Fibroblast of gingiva (primary cell): ENCODE results near the gene TJP2.

Source experiments
- DNase-seq: peaks from one replicate; pipeline ENCODE4 v3.0.0-alpha.2; 2011; ENCODE audit warnings: low read depth

The TJP2 gene

DNA sequence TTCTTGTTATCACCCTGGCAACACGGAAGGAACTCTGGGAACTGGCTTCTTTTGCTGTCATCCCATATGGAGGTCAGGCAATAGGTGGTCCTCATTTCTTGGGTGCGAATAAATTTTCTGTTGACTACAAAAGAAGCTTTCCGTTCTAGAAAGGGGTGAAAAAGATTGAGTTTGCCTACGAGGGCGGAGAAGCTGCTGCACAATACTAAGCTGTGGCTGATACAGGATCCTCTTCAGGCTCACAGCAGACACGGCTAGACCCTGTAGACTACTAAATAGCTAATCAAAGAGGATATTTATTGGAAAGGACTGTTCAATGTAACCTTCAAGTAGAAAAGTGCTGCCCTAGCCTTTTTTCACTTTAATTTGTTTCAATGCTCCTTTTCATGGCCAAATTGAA lies 58.1 kb downstream of the TJP2 start:
- no peak for DNase-seq

DNA sequence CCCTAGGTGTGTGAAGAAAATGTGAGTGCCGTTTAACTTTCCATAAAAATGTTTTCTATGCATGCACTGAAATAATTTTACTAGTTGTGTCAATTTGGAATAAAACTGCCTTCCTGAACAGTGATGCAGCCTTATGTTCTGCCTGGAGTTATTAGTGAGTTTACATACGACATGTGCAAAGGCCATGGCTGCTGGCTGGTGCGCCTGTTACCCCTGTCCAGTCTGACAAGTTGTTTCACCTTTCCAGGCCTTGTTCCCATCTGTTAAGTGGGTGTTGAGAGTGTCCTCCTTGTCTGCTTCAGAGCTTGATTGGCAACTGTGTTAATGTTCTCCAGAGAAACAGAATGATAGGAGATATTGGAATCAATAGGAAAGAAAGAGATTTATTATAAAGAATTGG lies 60.6 kb downstream of the TJP2 start:
- DNase-seq, result no peak

DNA sequence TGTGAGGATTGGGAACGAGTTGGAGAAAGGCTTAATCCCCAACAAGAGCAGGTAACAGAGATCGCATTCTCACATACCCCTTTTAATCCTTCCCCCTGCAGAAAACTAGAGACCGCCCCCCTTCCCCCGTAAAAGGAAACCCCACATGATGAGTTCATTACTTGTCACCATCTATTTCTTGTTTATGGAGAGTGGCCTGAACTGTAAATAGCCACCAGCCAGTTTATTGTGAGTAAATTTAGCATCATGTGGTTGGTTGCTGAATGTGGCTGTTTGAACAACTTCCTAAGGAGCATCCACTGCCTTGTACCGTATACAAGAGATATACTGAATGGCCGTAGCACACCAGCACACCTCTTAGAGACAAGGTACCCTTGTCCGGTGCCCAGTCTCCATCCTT lies 62.1 kb downstream of the TJP2 start:
- no peak for DNase-seq

DNA sequence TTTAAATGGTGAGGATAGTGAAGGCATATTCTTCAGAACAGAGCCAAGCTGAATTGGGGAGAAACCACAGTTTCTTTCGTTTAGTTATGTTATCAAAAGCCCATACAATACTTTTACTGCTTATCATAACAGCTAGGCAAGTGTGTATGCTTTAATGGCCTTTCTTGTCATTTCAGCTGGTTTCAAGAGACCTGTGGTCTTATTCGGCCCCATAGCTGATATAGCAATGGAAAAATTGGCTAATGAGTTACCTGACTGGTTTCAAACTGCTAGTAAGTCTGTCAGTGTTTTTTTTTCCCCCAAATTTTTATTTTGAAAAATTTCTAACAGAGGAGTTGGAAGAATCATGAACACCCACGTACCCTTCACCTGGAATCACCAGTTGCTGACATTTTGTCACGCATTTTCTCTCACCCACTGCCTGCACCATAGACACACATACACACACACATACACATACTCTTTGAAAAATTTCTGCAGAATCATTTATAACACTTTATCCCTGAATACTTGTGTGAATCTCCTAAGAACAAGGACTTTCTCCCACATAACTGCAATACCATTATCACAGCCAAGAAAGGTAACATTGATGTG lies 63.7 kb downstream of the TJP2 start:
- DNase-seq, result no peak

DNA sequence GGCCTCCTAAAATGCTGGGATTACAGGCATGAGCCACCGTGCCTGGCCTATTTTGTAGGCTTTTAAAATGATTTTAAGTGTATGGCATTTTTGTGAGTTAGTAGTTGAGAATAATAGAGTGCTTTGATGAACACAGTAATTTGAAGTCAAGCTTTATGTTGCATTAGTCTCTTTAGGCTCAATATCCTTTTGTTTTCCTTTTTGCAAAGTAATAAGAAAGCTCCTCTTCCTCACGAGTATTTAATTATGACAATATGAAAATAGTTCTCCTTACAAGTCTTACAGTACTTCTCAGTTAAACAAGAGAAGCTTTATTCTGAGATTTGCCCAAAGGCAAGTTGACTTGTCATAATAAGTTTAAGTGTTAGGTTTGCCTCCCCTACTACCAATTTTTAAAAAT lies 69.0 kb downstream of the TJP2 start:
- no peak for DNase-seq

DNA sequence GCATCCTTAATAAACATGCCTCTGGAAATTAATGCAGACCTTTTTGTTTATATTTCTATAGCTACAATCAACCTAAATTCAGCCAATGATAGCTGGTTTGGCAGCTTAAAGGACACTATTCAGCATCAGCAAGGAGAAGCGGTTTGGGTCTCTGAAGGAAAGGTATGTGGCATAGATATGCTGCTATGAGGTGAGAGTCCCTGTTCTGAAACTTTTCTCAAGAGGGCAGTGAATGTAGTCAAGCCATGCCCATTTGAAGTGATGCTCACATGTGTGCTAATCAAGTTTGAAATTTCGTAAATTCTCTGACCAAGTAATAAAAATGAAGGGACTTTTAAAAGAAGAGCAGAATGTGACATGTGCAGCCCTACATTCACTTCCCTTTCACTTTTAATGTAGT lies 72.6 kb downstream of the TJP2 start:
- no peak for DNase-seq

DNA sequence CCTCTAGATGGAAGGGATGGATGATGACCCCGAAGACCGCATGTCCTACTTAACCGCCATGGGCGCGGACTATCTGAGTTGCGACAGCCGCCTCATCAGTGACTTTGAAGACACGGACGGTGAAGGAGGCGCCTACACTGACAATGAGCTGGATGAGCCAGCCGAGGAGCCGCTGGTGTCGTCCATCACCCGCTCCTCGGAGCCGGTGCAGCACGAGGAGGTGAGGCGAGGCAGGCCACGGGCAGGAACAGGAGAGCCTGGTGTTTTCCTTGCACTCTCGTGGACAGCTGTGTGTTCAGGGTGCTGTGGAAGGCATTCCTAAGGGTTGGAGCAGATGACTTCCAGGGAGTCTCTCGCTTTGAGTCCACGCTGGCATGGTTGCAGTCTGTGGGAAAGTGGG lies 73.9 kb downstream of the TJP2 start:
- no peak for DNase-seq

DNA sequence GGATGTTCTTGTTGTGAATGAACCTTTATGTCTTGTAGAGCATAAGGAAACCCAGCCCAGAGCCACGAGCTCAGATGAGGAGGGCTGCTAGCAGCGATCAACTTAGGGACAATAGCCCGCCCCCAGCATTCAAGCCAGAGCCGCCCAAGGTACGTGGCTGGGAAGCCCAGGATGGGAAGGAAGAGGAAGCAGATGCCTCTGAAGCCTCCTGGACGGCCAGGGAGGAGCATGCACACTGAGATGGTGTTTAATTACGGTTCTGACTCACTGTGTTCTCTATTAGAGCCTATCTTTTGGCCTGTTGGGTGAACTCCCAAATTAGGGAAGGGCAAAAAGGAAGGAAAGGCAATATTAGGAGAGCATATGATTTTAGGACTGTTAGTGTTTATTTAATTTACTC lies 75.3 kb downstream of the TJP2 start:
- peak; percentile 4 for DNase-seq

DNA sequence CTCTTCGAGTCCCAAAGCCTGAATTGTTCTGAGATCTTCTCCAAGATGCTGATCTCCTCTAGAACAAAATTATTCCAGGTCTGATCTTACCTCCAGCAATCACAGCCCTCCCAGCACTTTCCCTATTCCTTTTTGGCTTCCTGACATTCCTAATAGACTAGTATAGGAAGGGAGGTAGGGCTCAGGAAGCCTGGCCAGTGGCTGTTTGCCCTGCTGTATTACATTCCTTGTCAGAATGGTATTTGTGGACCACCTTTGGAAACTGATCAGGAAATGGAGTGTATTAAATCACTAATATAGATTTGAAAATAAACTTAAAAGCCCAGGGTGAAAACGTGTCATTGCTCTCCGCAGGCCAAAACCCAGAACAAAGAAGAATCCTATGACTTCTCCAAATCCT lies 76.6 kb downstream of the TJP2 start:
- DNase-seq, result no peak

DNA sequence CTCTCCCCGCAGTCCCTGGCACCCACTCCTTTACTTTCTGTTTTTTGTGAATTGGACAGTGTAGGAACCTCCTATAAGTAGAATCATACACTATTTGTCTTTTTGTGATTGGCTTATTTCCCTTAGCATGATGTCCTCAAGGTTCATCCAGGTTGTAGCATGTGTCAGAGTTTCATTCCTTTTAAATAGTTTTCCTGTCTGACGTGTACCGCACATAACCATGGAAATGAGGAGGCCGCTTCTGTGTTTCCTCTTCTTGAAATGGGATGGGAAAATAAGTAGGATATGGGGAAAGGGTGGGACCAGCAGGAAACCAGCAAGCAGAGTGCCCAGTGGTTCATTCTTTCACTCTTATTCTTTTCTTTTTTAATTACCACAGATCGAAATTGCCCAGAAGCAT lies 78.4 kb downstream of the TJP2 start:
- DNase-seq, result no peak

DNA sequence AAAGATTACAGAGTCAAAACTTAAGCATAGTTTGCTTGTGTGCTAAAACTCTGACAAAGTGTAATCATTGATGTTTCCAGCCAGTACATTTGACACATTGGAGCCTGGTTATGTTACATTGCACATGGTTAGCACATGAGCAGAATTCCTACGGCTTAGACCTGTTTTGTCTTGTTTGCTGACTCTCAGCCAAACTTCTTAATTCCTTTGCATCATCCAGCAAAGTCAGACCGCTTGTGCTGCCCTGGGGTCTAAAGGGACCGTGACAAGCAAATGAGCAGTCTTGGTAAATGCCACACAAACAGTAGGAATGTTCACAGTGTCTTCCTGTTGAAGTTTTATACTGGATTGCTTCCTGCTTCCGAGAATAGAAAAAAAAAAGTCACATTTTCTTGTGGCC lies 79.0 kb downstream of the TJP2 start:
- peak; percentile 12 for DNase-seq

DNA sequence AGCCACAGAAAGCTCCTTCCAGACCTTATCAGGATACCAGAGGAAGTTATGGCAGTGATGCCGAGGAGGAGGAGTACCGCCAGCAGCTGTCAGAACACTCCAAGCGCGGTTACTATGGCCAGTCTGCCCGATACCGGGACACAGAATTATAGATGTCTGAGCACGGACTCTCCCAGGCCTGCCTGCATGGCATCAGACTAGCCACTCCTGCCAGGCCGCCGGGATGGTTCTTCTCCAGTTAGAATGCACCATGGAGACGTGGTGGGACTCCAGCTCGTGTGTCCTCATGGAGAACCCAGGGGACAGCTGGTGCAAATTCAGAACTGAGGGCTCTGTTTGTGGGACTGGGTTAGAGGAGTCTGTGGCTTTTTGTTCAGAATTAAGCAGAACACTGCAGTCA lies 80.1 kb downstream of the TJP2 start:
- DNase-seq, result no peak

DNA sequence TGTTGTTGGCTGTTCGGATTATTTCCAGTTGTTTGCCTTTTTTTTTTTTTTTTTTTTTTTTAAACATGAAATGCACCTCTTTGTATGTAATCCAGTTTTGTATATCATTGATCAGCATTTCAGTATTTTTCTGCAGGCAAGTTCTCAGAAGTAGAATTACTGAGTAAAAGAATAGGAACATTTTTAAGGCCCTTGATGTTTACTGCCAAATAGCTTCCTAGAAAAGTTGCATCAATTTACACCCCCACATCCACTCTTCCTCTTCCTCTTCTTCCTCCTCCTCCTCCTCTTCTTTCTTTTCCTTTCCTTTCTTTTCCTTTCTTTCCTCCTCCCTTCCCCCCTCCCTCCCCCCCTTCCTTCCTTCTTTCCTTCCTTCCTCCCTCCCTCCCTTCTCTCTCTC lies 81.5 kb downstream of the TJP2 start:
- DNase-seq, result no peak

DNA sequence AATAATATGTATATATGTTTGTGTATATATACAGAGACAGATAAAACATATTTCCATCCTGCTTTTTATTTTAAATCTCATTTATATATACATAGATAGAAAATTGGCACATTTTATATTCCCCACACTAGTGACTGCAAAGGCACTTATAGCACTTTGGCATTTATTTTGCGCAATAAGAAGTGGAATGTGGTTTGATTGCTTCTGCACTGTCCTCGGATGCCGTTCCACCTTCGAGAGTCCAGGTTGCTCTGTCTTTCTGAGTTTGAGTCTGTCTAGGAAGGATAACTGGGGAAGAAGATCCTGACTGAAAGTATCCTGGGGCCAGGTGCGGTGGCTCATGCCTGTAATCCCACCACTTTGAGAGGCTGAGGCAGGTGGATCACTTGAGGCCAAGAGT lies 84.5 kb downstream of the TJP2 start:
- DNase-seq, result no peak

DNA sequence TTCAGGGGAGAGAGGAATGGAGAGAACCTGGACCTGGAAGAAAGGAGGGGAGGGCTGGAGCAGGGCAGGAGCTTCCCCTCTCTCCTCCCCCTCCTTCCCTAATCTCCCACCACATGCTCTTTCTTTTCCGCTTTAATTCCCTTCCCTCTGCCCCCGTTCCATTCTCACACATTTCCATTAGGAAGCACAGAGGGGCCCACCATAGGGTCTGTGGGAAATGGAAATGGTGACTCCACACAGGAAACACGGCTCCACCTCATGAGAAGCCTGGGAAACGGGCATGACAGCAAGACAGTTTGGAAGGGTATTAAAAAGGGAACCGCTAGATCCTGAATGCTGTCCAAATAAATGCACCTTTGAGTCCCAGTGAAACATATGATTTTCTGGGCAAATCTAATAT lies 86.1 kb downstream of the TJP2 start:
- no peak for DNase-seq

DNA sequence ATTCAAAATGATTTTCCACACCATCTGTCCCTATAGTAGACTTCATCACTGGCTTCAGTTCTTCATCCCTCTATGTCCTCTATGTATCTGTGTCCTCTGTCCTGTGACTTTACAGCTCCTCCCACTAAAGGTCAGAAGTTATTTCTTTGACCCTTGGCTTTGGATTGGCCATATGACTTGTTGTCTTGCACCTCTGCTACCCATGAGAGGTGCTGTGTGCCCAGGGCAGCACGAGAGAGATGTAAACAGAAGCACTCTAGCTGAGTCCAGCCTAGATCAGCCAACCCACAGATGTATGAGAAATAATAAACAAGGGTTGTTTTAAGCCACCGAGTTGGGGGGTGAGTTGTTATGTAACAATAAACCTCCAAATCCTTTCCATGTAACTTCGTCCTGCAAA lies 87.6 kb downstream of the TJP2 start:
- DNase-seq, result no peak

DNA sequence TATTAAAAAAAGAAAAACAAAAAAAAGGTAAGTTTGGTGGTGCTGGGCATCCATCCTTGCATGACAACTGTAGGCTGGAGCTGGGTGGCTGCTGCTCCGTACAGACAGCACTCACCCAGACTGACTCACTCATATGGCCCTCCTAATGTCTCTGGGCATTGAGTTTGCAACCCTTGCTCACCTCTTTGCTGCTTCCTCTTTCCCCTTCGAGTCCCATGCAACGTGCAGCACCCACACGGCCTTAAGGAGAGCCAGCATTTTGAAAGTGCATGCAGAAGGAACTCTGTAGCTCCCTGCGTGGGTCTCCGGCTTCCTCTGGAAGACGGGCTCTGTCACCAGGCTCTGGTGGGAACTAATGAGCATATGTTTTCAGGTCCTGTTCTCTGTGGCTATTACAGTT lies 90.4 kb downstream of the TJP2 start:
- DNase-seq, result no peak

DNA sequence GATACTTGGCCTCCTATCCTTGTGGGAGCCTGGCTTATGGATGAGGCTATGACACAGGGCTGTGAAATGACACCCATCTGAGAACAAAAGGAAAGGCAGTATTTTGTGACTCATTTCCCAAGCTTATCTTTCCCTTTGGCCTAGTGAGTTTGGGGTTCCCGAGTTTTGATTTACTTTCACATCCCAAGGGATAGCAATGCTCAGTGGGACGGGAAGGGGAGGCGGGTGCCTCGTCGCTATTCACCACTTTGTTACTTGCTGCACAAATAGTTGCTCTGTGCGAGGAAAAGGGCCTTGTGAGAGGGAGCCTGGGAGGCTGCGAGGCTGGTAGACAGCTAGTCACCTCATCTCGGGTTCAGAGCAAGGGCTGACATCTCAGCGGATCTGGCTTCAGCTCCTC lies 91.8 kb downstream of the TJP2 start:
- no peak for DNase-seq

DNA sequence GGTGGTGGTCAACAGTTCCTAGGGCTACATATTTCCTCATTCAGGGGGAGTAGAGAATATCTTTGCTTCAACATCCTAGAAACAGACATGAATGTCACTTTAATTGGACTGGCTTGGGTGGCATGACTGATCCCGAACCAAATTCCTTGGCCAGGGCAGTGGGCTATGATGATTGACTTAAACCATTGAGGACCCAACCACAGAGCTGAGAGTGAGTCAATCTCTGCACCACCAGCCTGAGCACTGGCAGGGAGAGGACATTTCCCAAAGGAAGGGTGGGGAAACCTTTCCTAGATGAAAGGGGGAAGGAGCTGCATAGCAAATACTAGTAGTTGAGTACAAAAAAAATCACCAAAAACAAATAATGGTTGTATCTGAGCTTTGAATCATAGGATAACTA lies 98.1 kb downstream of the TJP2 start:
- DNase-seq, result no peak

DNA sequence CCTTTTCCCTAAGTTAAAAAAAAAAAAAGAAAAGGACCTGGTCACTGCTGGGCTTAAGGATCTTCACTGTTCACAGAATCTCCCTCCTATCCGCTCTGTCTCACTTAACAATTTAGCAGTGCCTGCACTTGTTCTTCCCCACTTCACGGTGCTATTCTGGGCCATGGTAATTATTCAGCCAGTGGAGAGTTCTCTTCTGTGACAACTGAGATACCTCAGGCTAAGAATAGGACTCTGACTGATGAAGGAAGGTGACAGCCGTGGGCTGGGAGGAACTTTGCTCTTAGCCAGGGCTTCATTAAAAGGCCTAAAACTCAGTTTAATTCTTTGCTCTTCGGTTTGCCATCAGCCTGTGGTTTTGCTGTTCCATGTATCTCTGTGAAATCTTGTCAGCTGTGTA lies 99.1 kb downstream of the TJP2 start:
- DNase-seq, result no peak

DNA sequence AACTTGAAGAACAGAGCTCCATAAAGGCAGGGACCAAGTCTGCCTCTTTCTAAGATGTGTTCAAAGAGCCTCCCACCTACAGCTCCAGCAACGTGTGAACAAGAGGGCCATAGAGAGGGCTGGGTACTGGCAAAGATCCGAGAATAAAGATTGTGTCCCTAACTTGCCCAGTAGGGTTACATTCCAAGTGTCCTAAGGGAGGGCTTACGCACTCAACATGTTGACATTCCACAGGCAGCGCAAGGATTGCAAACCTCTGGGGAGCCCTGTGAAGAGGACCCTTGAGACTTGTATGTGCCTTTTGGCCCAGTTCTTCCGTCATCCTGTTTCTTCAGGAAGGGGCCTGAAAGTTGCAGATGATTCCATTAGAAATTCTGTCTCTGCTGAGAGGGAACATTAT lies 102.7 kb downstream of the TJP2 start:
- no peak for DNase-seq

DNA sequence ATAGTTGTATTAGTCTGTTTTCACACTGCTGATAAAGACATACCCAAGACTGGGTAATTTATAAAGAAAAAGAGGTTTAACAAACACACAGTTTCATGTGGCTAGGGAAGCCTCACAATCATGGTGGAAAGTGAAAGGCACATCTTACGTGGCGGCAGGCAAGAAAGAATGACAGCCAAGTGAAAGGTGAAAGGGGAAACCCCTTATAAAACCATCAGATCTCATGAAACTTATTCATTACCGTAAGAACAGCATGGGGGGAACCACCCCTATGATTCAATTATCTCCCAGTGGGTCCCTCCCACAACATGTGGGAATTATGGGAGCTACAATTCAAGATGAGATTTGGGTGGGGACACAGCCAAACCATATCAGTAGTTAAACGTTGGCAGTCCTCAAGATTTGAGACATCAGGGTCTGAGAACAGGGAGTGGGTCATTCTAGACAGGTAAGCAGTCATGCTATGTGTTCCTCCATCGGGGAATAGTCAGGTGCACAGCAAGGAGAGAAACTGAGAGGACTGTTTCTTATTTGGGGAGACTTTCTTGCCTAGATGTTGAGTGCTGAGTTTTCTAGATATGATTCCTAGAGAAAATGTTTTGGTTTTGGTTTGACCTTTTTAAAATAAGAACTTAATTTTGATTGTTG lies 105.1 kb downstream of the TJP2 start:
- DNase-seq, result no peak

DNA sequence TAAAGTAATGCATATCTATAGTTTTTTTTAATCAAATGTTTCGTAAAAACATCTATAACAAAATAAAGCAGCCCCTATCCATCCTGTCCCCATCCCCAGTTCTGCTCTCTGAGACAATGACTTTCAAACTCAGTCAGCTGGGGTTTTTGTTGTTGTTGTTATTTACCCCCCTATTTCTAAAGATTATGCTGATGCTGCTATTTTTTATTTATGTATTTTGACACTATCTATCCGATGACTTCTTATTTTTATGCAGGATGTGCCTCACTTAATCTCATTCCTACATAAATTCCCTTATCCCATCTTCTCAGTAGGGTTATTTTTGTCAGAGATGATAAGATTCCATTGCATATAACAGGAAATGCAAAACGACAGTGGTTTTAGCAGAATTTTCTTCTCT lies 105.7 kb downstream of the TJP2 start:
- DNase-seq, result no peak

DNA sequence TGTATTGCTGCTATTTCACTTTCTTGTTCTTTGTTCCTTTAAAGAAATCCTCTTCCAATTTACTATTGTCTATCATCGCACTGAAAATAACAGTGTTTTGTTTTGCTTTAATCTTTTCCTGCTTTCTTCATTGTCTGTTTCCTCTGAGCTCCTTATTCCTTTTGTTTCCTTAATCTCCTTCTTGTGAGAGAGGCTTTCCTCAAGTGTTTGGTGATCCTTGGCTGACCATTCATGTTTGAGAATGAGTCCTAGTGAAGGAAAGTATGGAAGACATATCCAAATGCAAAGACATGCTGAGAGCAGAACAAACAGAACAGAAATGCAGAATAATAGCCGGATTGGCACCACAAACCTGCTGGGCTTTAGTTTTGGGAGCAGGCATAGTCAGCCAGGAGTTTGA lies 108.9 kb downstream of the TJP2 start:
- no peak for DNase-seq

DNA sequence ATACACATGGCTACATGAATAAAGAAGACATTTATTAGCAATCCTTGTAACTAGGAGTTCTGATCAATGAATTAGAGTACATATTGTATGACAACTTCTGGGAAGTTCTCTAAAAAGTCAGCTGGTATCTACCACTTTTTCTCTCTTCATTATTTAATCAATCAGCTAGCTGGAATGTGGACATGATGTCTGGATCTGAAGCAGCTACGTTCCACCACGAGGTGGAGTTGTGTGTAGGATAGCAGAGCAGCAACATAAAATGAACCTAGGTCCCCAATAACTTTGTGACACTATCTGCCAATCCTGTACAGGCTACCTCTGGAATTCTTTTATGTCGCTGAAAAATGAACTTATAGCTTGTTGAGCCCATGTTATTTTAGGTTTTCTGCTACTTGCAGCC lies 118.0 kb downstream of the TJP2 start:
- no peak for DNase-seq
